SK-N-SH (cell line): Measurements from ENCODE around the gene ZFP36.
A peak's percentile ranks its signal among the peaks of the same experiment; 100 is the strongest.

ENCODE experiments used
- CTCF ChIP-seq: fragments of 200-600 bp; sonication (generic); IDR thresholded peaks from 2 replicates; pipeline ENCODE4 v1.6.1; 2017; ENCODE audit warnings: antibody characterized with exemption, mild to moderate bottlenecking, moderate library complexity
- MXI1 ChIP-seq: IDR thresholded peaks from 2 replicates; pipeline ENCODE4 v1.6.1; 2012; ENCODE audit warnings: mild to moderate bottlenecking, low read depth, low read length, improper control_type of control experiment
- NFIC ChIP-seq: IDR thresholded peaks from 2 replicates; pipeline ENCODE4 v1.4.0; 2012; ENCODE audit warnings: borderline replicate concordance
- NRF1 ChIP-seq: IDR thresholded peaks from 2 replicates; pipeline ENCODE4 v1.6.1; 2012; ENCODE audit warnings: low read depth, mild to moderate bottlenecking, low read length
- POLR2AphosphoS5 ChIP-seq: IDR thresholded peaks from 2 replicates; pipeline ENCODE4 v1.6.1; 2012; ENCODE audit warnings: low read depth, low read length
- RAD21 ChIP-seq: IDR thresholded peaks from 2 replicates; pipeline ENCODE4 v1.6.1; 2012; ENCODE audit warnings: mild to moderate bottlenecking, low read length
- RFX5 ChIP-seq: IDR thresholded peaks from 2 replicates; pipeline ENCODE4 v1.6.1; 2012; ENCODE audit warnings: mild to moderate bottlenecking, improper control_type of control experiment, low read length
- SMC3 ChIP-seq: IDR thresholded peaks from 2 replicates; pipeline ENCODE4 v1.6.1; 2012; ENCODE audit warnings: low read depth, low read length, improper control_type of control experiment
- USF1 ChIP-seq: IDR thresholded peaks from 2 replicates; pipeline ENCODE4 v1.4.0; 2012; ENCODE audit warnings: low read depth, borderline replicate concordance
- ZBTB33 ChIP-seq: IDR thresholded peaks from 2 replicates; pipeline ENCODE4 v1.4.0; 2012; ENCODE audit warnings: low read depth, borderline replicate concordance
- TF ChIP-seq, protein P1 (sequence below): IDR thresholded peaks from 2 replicates; pipeline ENCODE4 v1.6.1; 2012; ENCODE audit warnings: mild to moderate bottlenecking, low read depth, low read length, moderate library complexity
- TF ChIP-seq, protein P2 (sequence below): IDR thresholded peaks from 2 replicates; pipeline ENCODE4 v1.4.0; 2012; ENCODE audit warnings: low read depth

GRCh38 chr19:39428283-39429112 lies 21.9 kb downstream of the ZFP36 start:
- TF ChIP-seq, protein P1, sequence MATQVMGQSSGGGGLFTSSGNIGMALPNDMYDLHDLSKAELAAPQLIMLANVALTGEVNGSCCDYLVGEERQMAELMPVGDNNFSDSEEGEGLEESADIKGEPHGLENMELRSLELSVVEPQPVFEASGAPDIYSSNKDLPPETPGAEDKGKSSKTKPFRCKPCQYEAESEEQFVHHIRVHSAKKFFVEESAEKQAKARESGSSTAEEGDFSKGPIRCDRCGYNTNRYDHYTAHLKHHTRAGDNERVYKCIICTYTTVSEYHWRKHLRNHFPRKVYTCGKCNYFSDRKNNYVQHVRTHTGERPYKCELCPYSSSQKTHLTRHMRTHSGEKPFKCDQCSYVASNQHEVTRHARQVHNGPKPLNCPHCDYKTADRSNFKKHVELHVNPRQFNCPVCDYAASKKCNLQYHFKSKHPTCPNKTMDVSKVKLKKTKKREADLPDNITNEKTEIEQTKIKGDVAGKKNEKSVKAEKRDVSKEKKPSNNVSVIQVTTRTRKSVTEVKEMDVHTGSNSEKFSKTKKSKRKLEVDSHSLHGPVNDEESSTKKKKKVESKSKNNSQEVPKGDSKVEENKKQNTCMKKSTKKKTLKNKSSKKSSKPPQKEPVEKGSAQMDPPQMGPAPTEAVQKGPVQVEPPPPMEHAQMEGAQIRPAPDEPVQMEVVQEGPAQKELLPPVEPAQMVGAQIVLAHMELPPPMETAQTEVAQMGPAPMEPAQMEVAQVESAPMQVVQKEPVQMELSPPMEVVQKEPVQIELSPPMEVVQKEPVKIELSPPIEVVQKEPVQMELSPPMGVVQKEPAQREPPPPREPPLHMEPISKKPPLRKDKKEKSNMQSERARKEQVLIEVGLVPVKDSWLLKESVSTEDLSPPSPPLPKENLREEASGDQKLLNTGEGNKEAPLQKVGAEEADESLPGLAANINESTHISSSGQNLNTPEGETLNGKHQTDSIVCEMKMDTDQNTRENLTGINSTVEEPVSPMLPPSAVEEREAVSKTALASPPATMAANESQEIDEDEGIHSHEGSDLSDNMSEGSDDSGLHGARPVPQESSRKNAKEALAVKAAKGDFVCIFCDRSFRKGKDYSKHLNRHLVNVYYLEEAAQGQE, result peak; percentile 63; the same call in 1 of the 2 replicates
- TF ChIP-seq CTCF (no peak), MXI1 (no peak), POLR2AphosphoS5 (peak; percentile 36; the same call in 1 of the 2 replicates), SMC3 (no peak), ZBTB33 (no peak), NRF1 (no peak), RFX5 (no peak), NFIC (no peak), USF1 (no peak), RAD21 (no peak)
- TF ChIP-seq, protein P2, sequence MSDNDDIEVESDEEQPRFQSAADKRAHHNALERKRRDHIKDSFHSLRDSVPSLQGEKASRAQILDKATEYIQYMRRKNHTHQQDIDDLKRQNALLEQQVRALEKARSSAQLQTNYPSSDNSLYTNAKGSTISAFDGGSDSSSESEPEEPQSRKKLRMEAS, result no peak
